HCT116 (cell line): Measurements from ENCODE around the gene PDE4B. TPM values are rescaled to one million over a fixed set of nuclear protein-coding genes. Genes with fewer than 3 reads are reported as not detected.

Source experiments
- ATAC-seq: fragments of 200-7000 bp; cut with Tn5 transposase; 2 replicates; pipeline ENCODE4 v1.9.1; 2020; ENCODE audit warnings: mild to moderate bottlenecking, moderate library complexity
- BruUV-seq: library from RNA; stranded (reverse); fragments of 400-500 nt; replicated peaks from 2 replicates; lab custom pipeline; 2021; lab: Mats Ljungman, UMichigan
- CTCF ChIA-PET: fragments of 300-600 bp; sonication (Branson Sonifier 250); formaldehyde crosslinking; loops from one replicate; lab custom pipeline; 2021; ENCODE audit warnings: antibody characterized with exemption; lab: Charles Lee
- POLR2A ChIA-PET: fragments of 300-600, 350-600 bp; sonication (Branson Sonifier 250); formaldehyde crosslinking; loops from one replicate; lab custom pipeline; 2021; ENCODE audit warnings: antibody characterized with exemption; lab: Charles Lee
- RAD21 ChIA-PET, 2 experiments: fragments of 300-600 bp; sonication (Branson Sonifier 250); formaldehyde crosslinking; loops; one replicate each; lab custom pipeline; 2023; ENCODE audit warnings: low total read pairs in 2 of 2; ENCODE audit not compliant: uncharacterized antibody in 2 of 2, unreplicated experiment in 2 of 2, low non-redundant PET in 1 of 2; lab: Charles Lee
- DNase-seq: peaks from one replicate; pipeline ENCODE4 v3.0.0-alpha.2; 2010; ENCODE audit warnings: low read depth, low spot score
- H2AFZ ChIP-seq: fragments of 200-600 bp; shearing (Covaris generic), sonication (generic); 2 replicates; pipeline ENCODE4 v1.6.1; 2017; ENCODE audit warnings: low read depth, mixed run types, mixed read lengths, antibody characterized with exemption, low read length; ENCODE audit not compliant: poor library complexity, severe bottlenecking
- H3K27ac ChIP-seq: 2 replicates; pipeline ENCODE4 v1.5.1; 2012; ENCODE audit warnings: low read depth, low read length
- H3K27me3 ChIP-seq: fragments of 200-600 bp; sonication (generic); 2 replicates; pipeline ENCODE4 v1.6.1; 2016; ENCODE audit warnings: mixed run types, low read length, mixed read lengths; ENCODE audit not compliant: insufficient read depth
- H3K36me3 ChIP-seq, 2 experiments: fragments of 200-500 bp in 1 of 2; fragments of 200-600 bp in 1 of 2; sonication (Bioruptor generic) in 1 of 2; sonication (generic) in 1 of 2; 2 replicates each; pipeline versions ENCODE4 v1.5.1 to v1.6.1; 2014 to 2016; ENCODE audit warnings: low read length in 2 of 2, inconsistent platforms in 1 of 2, mixed read lengths in 1 of 2, mixed run types in 1 of 2; ENCODE audit not compliant: insufficient read depth in 2 of 2, control insufficient read depth in 1 of 2
- H3K4me1 ChIP-seq, 2 experiments: fragments of 200-600 bp in 1 of 2; sonication (generic) in 1 of 2; 2 replicates each; pipeline versions ENCODE4 v1.5.1 to v1.6.1; 2012 to 2017; ENCODE audit warnings: low read length in 2 of 2, inconsistent platforms in 1 of 2, mild to moderate bottlenecking in 1 of 2, mixed read lengths in 1 of 2, mixed run types in 1 of 2, moderate library complexity in 1 of 2; ENCODE audit not compliant: insufficient read depth in 2 of 2, control insufficient read depth in 1 of 2
- H3K4me2 ChIP-seq: fragments of 200-600 bp; sonication (generic); 2 replicates; pipeline ENCODE4 v1.6.1; 2017; ENCODE audit warnings: mixed run types, low read length, mixed read lengths
- H3K4me3 ChIP-seq, 2 experiments: fragments of 200-600 bp in 1 of 2; sonication (generic) in 1 of 2; replicated peaks in 1 of 2; 2 replicates each; pipeline ENCODE4 v1.5.1; 2011 to 2016; ENCODE audit warnings: low read length in 2 of 2, control low read depth in 1 of 2, low read depth in 1 of 2, mild to moderate bottlenecking in 1 of 2, mixed read lengths in 1 of 2, mixed run types in 1 of 2
- H3K79me2 ChIP-seq: fragments of 200-600 bp; sonication (generic); 2 replicates; pipeline ENCODE4 v1.6.1; 2017; ENCODE audit warnings: mild to moderate bottlenecking, mixed run types, low read length, moderate library complexity, mixed read lengths; ENCODE audit not compliant: insufficient read depth
- H3K9ac ChIP-seq: fragments of 200-600 bp; sonication (generic); 2 replicates; pipeline ENCODE4 v1.6.1; 2016; ENCODE audit warnings: low read length, mixed read lengths
- H3K9me2 ChIP-seq: fragments of 200-600 bp; sonication (generic), shearing (Covaris generic); 2 replicates; pipeline ENCODE4 v1.6.1; 2017; ENCODE audit warnings: mixed run types, mild to moderate bottlenecking, moderate library complexity; ENCODE audit not compliant: insufficient read depth
- H3K9me3 ChIP-seq, 2 experiments: fragments of 200-500 bp in 1 of 2; fragments of 200-600 bp in 1 of 2; sonication (Bioruptor generic) in 1 of 2; sonication (generic) in 1 of 2; 2 replicates each; pipeline ENCODE4 v1.6.1; 2014 to 2017; ENCODE audit warnings: low read length in 2 of 2, mixed read lengths in 2 of 2, inconsistent platforms in 1 of 2, low read depth in 1 of 2, mild to moderate bottlenecking in 1 of 2, mixed run types in 1 of 2, moderate library complexity in 1 of 2; ENCODE audit not compliant: control insufficient read depth in 1 of 2, insufficient read depth in 1 of 2
- H4K20me1 ChIP-seq: fragments of 200-600 bp; sonication (generic), shearing (Covaris generic); 2 replicates; pipeline ENCODE4 v1.6.1; 2017; ENCODE audit warnings: mixed run types, mild to moderate bottlenecking, moderate library complexity; ENCODE audit not compliant: insufficient read depth
- CTCF ChIP-seq, 3 experiments: fragments of 200-600 bp in 1 of 3; sonication (generic) in 1 of 3; IDR thresholded peaks in 2 of 3; conservative IDR thresholded peaks in 1 of 3; 2 replicates each; pipeline ENCODE4 v1.5.1; 2012 to 2017; ENCODE audit warnings: low read depth in 2 of 3, low read length in 2 of 3, antibody characterized with exemption in 1 of 3, borderline replicate concordance in 1 of 3, control low read depth in 1 of 3, mild to moderate bottlenecking in 1 of 3, mixed read lengths in 1 of 3, mixed run types in 1 of 3, moderate library complexity in 1 of 3; ENCODE audit not compliant: insufficient read depth in 1 of 3
- ELF1 ChIP-seq: IDR thresholded peaks from 2 replicates; pipeline ENCODE4 v1.6.1; 2012; ENCODE audit warnings: low read depth, borderline replicate concordance
- RAD21 ChIP-seq: IDR thresholded peaks from 2 replicates; pipeline ENCODE4 v1.6.1; 2012; ENCODE audit warnings: low read depth, mild to moderate bottlenecking
- REST ChIP-seq: IDR thresholded peaks from 2 replicates; pipeline ENCODE4 v1.6.1; 2012; ENCODE audit warnings: low read depth
- SIN3A ChIP-seq: IDR thresholded peaks from 2 replicates; pipeline ENCODE4 v1.6.1; 2012; ENCODE audit warnings: low read depth
- intact Hi-C: fragments of 100-400 bp; cut with micrococcal nuclease; formaldehyde crosslinking; loops from 2 replicates; pipeline ENCODE4 v1.10.0; 2022
- total RNA-seq: library from RNA; stranded (reverse); gene quantifications from one replicate; pipeline ENCODE4 v1.2.1, GENCODE V29; 2021; ENCODE audit not compliant: unreplicated experiment

The PDE4B gene
- total RNA-seq, 1 experiment from 2014 or later: 76.9 TPM

- Histone ChIP-seq H3K4me2 (no peak overlapping the region), H3K36me3 (no peaks in the 10 kb centered on the region), H4K20me1 (no peaks in the 10 kb centered on the region), H3K9me2 (no peaks in the 10 kb centered on the region), H3K27me3 (no peaks in the 10 kb centered on the region), H3K4me1 (no peaks in the 10 kb centered on the region), H3K9ac (no peak overlapping the region), H3K27ac (no peak overlapping the region), H2AFZ (no peak overlapping the region), H3K4me3 (no peak overlapping the region), H3K79me2 (no peaks in the 10 kb centered on the region), H3K9me3 (no peaks in the 10 kb centered on the region)
- BruUV-seq: no TSS peak
- ChIA-PET POLR2A (no interaction called here), RAD21 (no interaction called here), CTCF (no interaction called here)
- TF ChIP-seq RAD21 (no peak), ELF1 (no peak), CTCF (IDR thresholded peaks at IDR 0.05 in 2 of 3, conservative IDR thresholded peaks at IDR 0.05 in 1 of 3; ENCODE audit: borderline replicate concordance in 1 of 3, insufficient read depth in 1 of 3, low read depth in 2 of 3, low read length in 2 of 3) (no peak), REST (no peak), SIN3A (no peak)
- ATAC-seq (no peak), DNase-seq (no peak)
- intact Hi-C loops: no loop called here
Measured at GRCh38 chr1:66013371-66013770, 220.7 kb downstream of the PDE4B start.
